Endothelial cell of umbilical vein (primary cell): ENCODE measurements around the gene MYH9. TPM values are rescaled to one million over a fixed set of nuclear protein-coding genes. Genes with fewer than 3 reads are reported as not detected.

Experiments used
- BruUV-seq: library from RNA; stranded (reverse); fragments of 400-500 nt; replicated peaks from 2 replicates; lab custom pipeline; 2021; lab: Mats Ljungman, UMichigan
- CTCF ChIA-PET: fragments of 300-600, 350-600 bp; sonication (Branson Sonifier 250); formaldehyde crosslinking; loops from one replicate; lab custom pipeline; 2021; ENCODE audit warnings: antibody characterized with exemption, inconsistent platforms; lab: Charles Lee
- POLR2A ChIA-PET: fragments of 300-600, 350-600 bp; sonication (Branson Sonifier 250); formaldehyde crosslinking; loops from one replicate; lab custom pipeline; 2021; ENCODE audit warnings: antibody characterized with exemption, inconsistent platforms; lab: Charles Lee
- DNase-seq: peaks from one replicate; pipeline ENCODE4 v3.0.0-alpha.2; 2011; ENCODE audit warnings: low read depth, low spot score
- FAIRE-seq: peaks from 2 replicates; lab custom pipeline; 2011; peaks lifted over from hg19 to GRCh38; lab: Jason Lieb, UNC
- H2AFZ ChIP-seq: 2 replicates; pipeline ENCODE4 v1.6.0; 2012; ENCODE audit warnings: low read depth, low read length, control low read depth, inconsistent platforms
- H3K27ac ChIP-seq: 2 replicates; pipeline ENCODE4 v1.5.1; 2011; ENCODE audit warnings: low read depth, mild to moderate bottlenecking, control low read depth, low read length, moderate library complexity; ENCODE audit not compliant: insufficient read depth
- H3K27me3 ChIP-seq, 2 experiments: 2 replicates each; pipeline versions ENCODE4 v1.6.0 to v1.6.1; 2011; ENCODE audit warnings: low read length in 2 of 2, mixed read lengths in 1 of 2; ENCODE audit not compliant: control insufficient read depth in 2 of 2, insufficient read depth in 2 of 2
- H3K36me3 ChIP-seq, 2 experiments: 2 replicates in 1 of 2; 3 replicates in 1 of 2; pipeline ENCODE4 v1.5.1; 2011; ENCODE audit warnings: low read length in 2 of 2, mild to moderate bottlenecking in 1 of 2, moderate library complexity in 1 of 2; ENCODE audit not compliant: control insufficient read depth in 2 of 2, insufficient read depth in 2 of 2; ENCODE audit errors: extremely low read depth in 1 of 2
- H3K4me1 ChIP-seq: 3 replicates; pipeline ENCODE4 v1.5.1; 2011; ENCODE audit warnings: mild to moderate bottlenecking, low read length; ENCODE audit not compliant: control insufficient read depth, insufficient read depth; ENCODE audit errors: extremely low read depth
- H3K4me2 ChIP-seq: 2 replicates; pipeline ENCODE4 v1.6.1; 2011; ENCODE audit warnings: low read length, control low read depth, mixed read lengths; ENCODE audit not compliant: insufficient read depth
- H3K4me3 ChIP-seq, 3 experiments: fragments of 200-600 bp in 1 of 3; sonication (generic), shearing (Covaris generic) in 1 of 3; replicated peaks in 1 of 3; 2 replicates each; pipeline ENCODE4 v1.5.1; 2011 to 2016; ENCODE audit warnings: control low read depth in 3 of 3, low read length in 3 of 3, mild to moderate bottlenecking in 2 of 3, inconsistent platforms in 1 of 3, low read depth in 1 of 3, moderate library complexity in 1 of 3; ENCODE audit not compliant: insufficient read depth in 1 of 3
- H3K79me2 ChIP-seq: 2 replicates; pipeline ENCODE4 v1.6.0; 2012; ENCODE audit warnings: low read length, inconsistent platforms; ENCODE audit not compliant: control insufficient read depth, insufficient read depth
- H3K9ac ChIP-seq: replicated peaks from 2 replicates; pipeline ENCODE3; 2011; ENCODE audit warnings: low read length, control low read depth; ENCODE audit not compliant: insufficient read depth; ENCODE audit errors: extremely low read depth
- H3K9me1 ChIP-seq: replicated peaks from 3 replicates; pipeline ENCODE4 v1.6.0; 2011; ENCODE audit warnings: mild to moderate bottlenecking, low read length; ENCODE audit not compliant: control insufficient read depth, insufficient read depth; ENCODE audit errors: extremely low read depth
- H3K9me3 ChIP-seq: replicated peaks from 2 replicates; pipeline ENCODE4 v1.5.1; 2012; ENCODE audit warnings: low read length, inconsistent platforms; ENCODE audit not compliant: control insufficient read depth, insufficient read depth
- H4K20me1 ChIP-seq: replicated peaks from 2 replicates; pipeline ENCODE3; 2011; ENCODE audit warnings: mild to moderate bottlenecking, low read length; ENCODE audit not compliant: control insufficient read depth, insufficient read depth; ENCODE audit errors: extremely low read depth
- CTCF ChIP-seq, 2 donors: IDR thresholded peaks; 1 replicate in 1 of 2; 2 replicates in 1 of 2; pipeline ENCODE4 v1.5.1; 2011; ENCODE audit warnings: low read length in 2 of 2, mild to moderate bottlenecking in 2 of 2, moderate library complexity in 2 of 2, control low read depth in 1 of 2, inconsistent platforms in 1 of 2, low read depth in 1 of 2; ENCODE audit not compliant: insufficient read depth in 1 of 2; ENCODE audit errors: extremely low read depth in 1 of 2
- EZH2 ChIP-seq: IDR thresholded peaks from 2 replicates; pipeline ENCODE4 v1.6.1; 2012; ENCODE audit warnings: borderline replicate concordance, low read depth, mild to moderate bottlenecking, moderate library complexity, low read length, inconsistent platforms; ENCODE audit not compliant: severe bottlenecking
- FOS ChIP-seq: IDR thresholded peaks from 2 replicates; pipeline ENCODE4 v1.6.1; 2011; ENCODE audit warnings: mild to moderate bottlenecking, low read length, moderate library complexity, borderline replicate concordance; ENCODE audit not compliant: insufficient read depth
- GATA2 ChIP-seq: IDR thresholded peaks from 2 replicates; pipeline ENCODE4 v1.7.0; 2011; ENCODE audit warnings: low read depth, mild to moderate bottlenecking, moderate library complexity, mixed read lengths, low read length; ENCODE audit not compliant: insufficient read length, insufficient read depth
- JUN ChIP-seq: IDR thresholded peaks from 2 replicates; pipeline ENCODE4 v1.6.1; 2011; ENCODE audit warnings: borderline replicate concordance, low read depth; ENCODE audit not compliant: insufficient read length, insufficient read depth
- MAX ChIP-seq: IDR thresholded peaks from 2 replicates; pipeline ENCODE4 v1.6.1; 2011; ENCODE audit not compliant: insufficient read depth, insufficient read length
- MYC ChIP-seq: IDR thresholded peaks from one replicate; pipeline ENCODE4 v1.6.1; 2011; ENCODE audit warnings: mild to moderate bottlenecking, low read depth, low read length
- POLR2A ChIP-seq: IDR thresholded peaks from 2 replicates; pipeline ENCODE4 v1.6.1; 2012; ENCODE audit warnings: low read depth, mild to moderate bottlenecking, control low read depth, low read length
- POLR2AphosphoS5 ChIP-seq: IDR thresholded peaks from 2 replicates; pipeline ENCODE4 v1.6.1; 2012; ENCODE audit warnings: low read depth, mild to moderate bottlenecking, control low read depth, low read length, moderate library complexity; ENCODE audit not compliant: insufficient read depth
- dilution Hi-C: fragments of 300-500 bp; cut with MboI; formaldehyde crosslinking; loops from one replicate; pipeline ENCODE4 v1.15.0; 2019; ENCODE audit warnings: low sequenced_read_pairs; ENCODE audit not compliant: extremely low pct_ligation_motif_present
- intact Hi-C: fragments of 100-400 bp; cut with micrococcal nuclease; formaldehyde crosslinking; loops from one replicate; pipeline ENCODE4 v1.10.0; 2022
- polyA plus RNA-seq, 4 experiments: library from polyadenylated mRNA; depleted of rRNA in 3 of 4; stranded (reverse) in 3 of 4; unstranded in 1 of 4; fragments of >200 nt; gene quantifications; 2 replicates each; pipeline versions ENCODE4 v1.2.1 to v1.2.3, GENCODE V29; 2011 to 2012; ENCODE audit warnings: missing spikeins in 1 of 4
- total RNA-seq: library from RNA; stranded (reverse); gene quantifications from 2 replicates; pipeline ENCODE4 v1.2.3, GENCODE V29; 2021

MYH9 gene
- total and polyA plus RNA-seq, 2 donors (not counting 3 experiments of a cell fraction or from before 2014, with no cell fraction given), result 188 to 1,413 TPM

GRCh38 chr22:36244522-36245391 lies 143.0 kb downstream of the MYH9 start:
- Histone ChIP-seq H3K4me3 (no peak overlapping the region), H2AFZ (no peak overlapping the region), H3K36me3 (no peaks in the 10 kb centered on the region), H3K79me2 (no peaks in the 10 kb centered on the region), H3K4me1 (no peaks in the 10 kb centered on the region), H4K20me1 (no peaks in the 10 kb centered on the region), H3K9me3 (no peaks in the 10 kb centered on the region), H3K27me3 (no peaks in the 10 kb centered on the region), H3K27ac (no peak overlapping the region), H3K4me2 (no peak overlapping the region), H3K9ac (no peak overlapping the region), H3K9me1 (no peaks in the 10 kb centered on the region)
- ChIA-PET CTCF (no interaction called here), POLR2A (no interaction called here)
- dilution Hi-C loops, result no loop called here
- TF ChIP-seq FOS (no peak), CTCF (IDR thresholded peaks at IDR 0.05; ENCODE audit: extremely low read depth in 1 of 2, insufficient read depth in 1 of 2, low read depth in 1 of 2, low read length in 2 of 2) (no peak), JUN (no peak), POLR2AphosphoS5 (no peak), MYC (no peak), POLR2A (no peak), MAX (no peak), EZH2 (no peak), GATA2 (no peak)
- intact Hi-C loops, result no loop called here
- DNase-seq, result no peak
- FAIRE-seq, result no peak
- no TSS peak for BruUV-seq
